ENCODE results near the gene SRRM3.

GRCh38 chr7:76257973-76258372, 56.3 kb downstream of the SRRM3 start:
- TF ChIP-seq CTCF (IDR thresholded peaks at IDR 0.05) (peak; percentile 18), EZH2phosphoT487 (IDR thresholded peaks at IDR 0.05) (no peak), EZH2 (IDR thresholded peaks at IDR 0.05) (no peak)
